ENCODE results near the gene DMAC2L. TPM values are rescaled to one million over a fixed set of nuclear protein-coding genes. Genes with fewer than 3 reads are reported as not detected.

Gene DMAC2L
- total RNA-seq, 1 donor from 2014 or later = 13.9 TPM

DNA sequence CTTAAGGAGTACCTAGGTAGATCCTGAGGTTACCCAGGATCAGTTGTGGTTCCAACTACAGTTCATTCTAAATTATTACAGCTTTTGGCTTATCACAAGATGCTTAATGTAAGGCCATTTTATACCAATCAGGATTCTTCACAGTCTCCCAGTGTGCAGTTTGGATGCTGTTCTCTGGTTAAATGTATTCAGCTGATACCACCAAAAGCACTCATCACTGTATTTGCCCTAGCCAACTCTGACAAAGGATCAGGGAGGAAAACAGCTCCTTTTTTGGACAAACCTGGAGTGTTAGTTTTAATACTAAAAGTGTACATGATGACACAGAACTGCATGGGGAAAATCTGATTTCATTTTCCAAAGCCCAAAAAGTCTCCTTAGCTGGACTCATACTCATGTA, 19.5 kb downstream of the DMAC2L start:
- no peaks in the 10 kb centered on the region for H3K9me3 Mint-ChIP-seq
- no peak overlapping the region for H3K27ac Mint-ChIP-seq
- TF ChIP-seq, protein P1, sequence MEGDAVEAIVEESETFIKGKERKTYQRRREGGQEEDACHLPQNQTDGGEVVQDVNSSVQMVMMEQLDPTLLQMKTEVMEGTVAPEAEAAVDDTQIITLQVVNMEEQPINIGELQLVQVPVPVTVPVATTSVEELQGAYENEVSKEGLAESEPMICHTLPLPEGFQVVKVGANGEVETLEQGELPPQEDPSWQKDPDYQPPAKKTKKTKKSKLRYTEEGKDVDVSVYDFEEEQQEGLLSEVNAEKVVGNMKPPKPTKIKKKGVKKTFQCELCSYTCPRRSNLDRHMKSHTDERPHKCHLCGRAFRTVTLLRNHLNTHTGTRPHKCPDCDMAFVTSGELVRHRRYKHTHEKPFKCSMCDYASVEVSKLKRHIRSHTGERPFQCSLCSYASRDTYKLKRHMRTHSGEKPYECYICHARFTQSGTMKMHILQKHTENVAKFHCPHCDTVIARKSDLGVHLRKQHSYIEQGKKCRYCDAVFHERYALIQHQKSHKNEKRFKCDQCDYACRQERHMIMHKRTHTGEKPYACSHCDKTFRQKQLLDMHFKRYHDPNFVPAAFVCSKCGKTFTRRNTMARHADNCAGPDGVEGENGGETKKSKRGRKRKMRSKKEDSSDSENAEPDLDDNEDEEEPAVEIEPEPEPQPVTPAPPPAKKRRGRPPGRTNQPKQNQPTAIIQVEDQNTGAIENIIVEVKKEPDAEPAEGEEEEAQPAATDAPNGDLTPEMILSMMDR (conservative IDR thresholded peaks at IDR 0.05) = no peak
- no peaks in the 10 kb centered on the region for H3K27me3 Mint-ChIP-seq
- peaks cover 3% of the 10 kb centered on the region for H3K36me3 Mint-ChIP-seq
- no peak for DNase-seq (ENCODE audit: extremely low spot score, unreplicated experiment)
- H3K4me1 Mint-ChIP-seq (ENCODE audit: unreplicated experiment) = peaks cover 21% of the 10 kb centered on the region
- no peak overlapping the region for H3K4me3 Mint-ChIP-seq

DNA sequence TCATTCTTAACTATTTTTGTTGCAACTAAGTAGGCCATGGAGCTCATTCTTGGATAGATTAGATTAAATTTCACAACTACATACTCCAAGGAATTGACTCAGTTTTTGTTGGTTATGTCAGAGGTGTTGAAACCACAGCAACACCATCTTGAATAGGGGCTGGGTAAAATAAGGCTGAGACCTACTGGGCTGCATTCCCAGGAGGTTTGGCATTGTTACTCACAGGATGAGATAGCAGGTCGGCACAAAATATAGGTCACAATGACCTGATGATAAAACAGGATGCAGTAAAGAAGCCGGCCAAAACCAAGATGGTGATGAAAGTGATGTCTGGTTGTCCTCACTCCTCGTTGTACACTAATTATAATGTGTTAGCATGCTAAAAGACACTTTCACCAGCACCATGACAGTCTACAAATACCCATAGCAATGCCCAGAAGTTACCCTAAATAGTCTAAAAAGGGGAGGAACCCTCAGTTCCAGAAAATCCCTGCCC, 20.9 kb downstream of the DMAC2L start:
- no peak for DNase-seq (ENCODE audit: extremely low spot score, unreplicated experiment)
- H3K27me3 Mint-ChIP-seq = no peaks in the 10 kb centered on the region
- TF ChIP-seq, protein P1 (conservative IDR thresholded peaks at IDR 0.05) = no peak
- H3K4me3 Mint-ChIP-seq = no peak overlapping the region
- peaks cover 21% of the 10 kb centered on the region for H3K4me1 Mint-ChIP-seq (ENCODE audit: unreplicated experiment)
- no peak overlapping the region for H3K27ac Mint-ChIP-seq
- H3K9me3 Mint-ChIP-seq = no peaks in the 10 kb centered on the region
- H3K36me3 Mint-ChIP-seq = peaks cover 3% of the 10 kb centered on the region

DNA sequence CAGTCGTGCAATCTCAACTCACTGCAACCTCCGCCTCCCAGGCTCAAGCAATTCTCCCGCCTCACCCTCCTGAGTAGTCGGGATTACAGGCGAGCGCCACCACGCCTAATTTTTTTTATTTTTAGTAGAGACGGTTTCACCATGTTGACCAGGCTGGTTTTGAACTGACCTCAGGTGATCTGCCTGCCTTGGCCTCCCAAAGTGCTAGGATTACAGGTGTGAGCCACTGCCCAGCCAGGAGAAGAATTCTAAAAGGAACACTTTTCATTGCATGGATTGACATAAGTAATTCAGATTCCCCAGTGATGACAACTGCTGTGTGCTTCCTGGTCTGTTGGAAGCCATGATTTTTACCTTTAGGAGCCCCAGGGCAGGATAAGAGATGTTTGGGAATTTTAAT, 22.1 kb downstream of the DMAC2L start:
- peaks cover 3% of the 10 kb centered on the region for H3K36me3 Mint-ChIP-seq
- TF ChIP-seq, protein P1 (conservative IDR thresholded peaks at IDR 0.05) = no peak

DNA sequence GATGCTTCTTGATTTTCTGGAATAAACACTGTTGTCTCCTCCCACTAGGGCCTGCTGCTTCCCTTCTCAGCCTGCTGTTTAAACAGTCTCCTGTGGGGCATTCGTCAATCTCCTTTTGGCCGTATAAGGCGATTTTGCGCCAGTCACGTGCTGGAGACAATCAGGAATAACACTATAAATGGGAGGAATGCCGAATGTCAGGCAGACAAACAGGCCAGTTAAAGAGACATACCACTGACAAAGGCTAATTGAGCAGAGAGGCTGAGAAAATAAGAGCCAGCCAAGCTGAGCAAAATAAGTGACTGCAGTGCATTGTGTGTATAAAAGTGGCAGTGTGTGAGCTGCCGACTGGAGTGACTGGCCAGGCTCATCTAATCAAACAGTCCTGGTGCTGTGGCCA, 23.3 kb downstream of the DMAC2L start:
- TF ChIP-seq, protein P1 (conservative IDR thresholded peaks at IDR 0.05) = peak; percentile 52
- DNase-seq (ENCODE audit: extremely low spot score, unreplicated experiment) = no peak
- peak overlapping the region; percentile 72 for H3K27ac Mint-ChIP-seq
- no peaks in the 10 kb centered on the region for H3K27me3 Mint-ChIP-seq
- H3K9me3 Mint-ChIP-seq = no peaks in the 10 kb centered on the region
- H3K4me1 Mint-ChIP-seq (ENCODE audit: unreplicated experiment) = peaks cover 21% of the 10 kb centered on the region
- H3K36me3 Mint-ChIP-seq = peaks cover 3% of the 10 kb centered on the region
- peak overlapping the region; percentile 69 for H3K4me3 Mint-ChIP-seq

More for the DNA sequence above, 22.1 kb downstream of the DMAC2L start:
- no peak overlapping the region for H3K27ac Mint-ChIP-seq
- DNase-seq (ENCODE audit: extremely low spot score, unreplicated experiment) = no peak
- H3K27me3 Mint-ChIP-seq = no peaks in the 10 kb centered on the region
- H3K4me1 Mint-ChIP-seq (ENCODE audit: unreplicated experiment) = peaks cover 21% of the 10 kb centered on the region
- H3K4me3 Mint-ChIP-seq = no peak overlapping the region
- no peaks in the 10 kb centered on the region for H3K9me3 Mint-ChIP-seq

DNA sequence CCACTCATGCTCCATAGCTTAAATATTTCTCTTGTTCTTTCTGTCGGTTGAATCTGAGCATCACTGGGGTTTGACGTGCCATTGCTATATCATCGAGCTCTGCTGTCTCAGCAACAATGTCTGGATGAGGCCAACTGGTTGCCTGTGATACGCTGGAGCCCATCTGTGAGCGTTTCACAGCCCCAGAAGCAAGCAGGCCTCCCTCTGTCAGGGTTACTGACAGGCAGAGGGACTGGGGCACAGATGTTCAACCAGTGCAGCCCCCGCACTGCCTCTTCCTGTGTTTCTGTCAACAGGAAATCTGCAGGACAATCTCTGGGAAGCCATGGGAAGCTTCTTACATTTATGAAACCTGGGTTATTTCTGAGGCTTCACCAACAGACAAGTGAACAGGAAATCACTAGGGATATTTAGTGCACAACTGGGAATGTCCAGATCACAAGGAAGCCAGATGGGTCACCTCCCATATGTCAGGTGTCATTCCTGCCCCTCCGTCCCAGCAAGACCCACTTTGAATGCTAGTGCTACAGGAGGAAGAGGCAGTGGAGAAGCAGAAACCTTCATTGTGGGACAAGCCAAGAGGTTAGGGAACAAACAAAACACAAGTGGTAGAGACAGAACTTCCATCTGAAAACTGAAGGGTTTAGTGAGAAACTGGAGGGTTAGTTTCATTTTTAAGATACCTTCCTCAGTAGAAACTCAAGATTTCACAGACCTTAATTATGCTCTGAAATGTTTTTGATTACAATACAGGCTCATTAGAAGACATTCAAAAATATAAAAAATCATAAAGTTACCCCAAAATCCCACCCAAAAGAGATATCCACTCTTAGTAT, 24.1 kb downstream of the DMAC2L start:
- no peak for DNase-seq (ENCODE audit: extremely low spot score, unreplicated experiment)
- no peaks in the 10 kb centered on the region for H3K27me3 Mint-ChIP-seq
- H3K9me3 Mint-ChIP-seq = no peaks in the 10 kb centered on the region
- peaks cover 21% of the 10 kb centered on the region for H3K4me1 Mint-ChIP-seq (ENCODE audit: unreplicated experiment)
- peak overlapping the region; percentile 72 for H3K27ac Mint-ChIP-seq
- H3K4me3 Mint-ChIP-seq = peak overlapping the region; percentile 9
- peaks cover 3% of the 10 kb centered on the region for H3K36me3 Mint-ChIP-seq
- TF ChIP-seq, protein P1 (conservative IDR thresholded peaks at IDR 0.05) = no peak

Measured in type B pancreatic cell (in vitro differentiated cells).